K562 (cell line): ENCODE results near the gene FASTK. TPM values are rescaled to one million over a fixed set of nuclear protein-coding genes. Genes with fewer than 3 reads are reported as not detected.
A peak's percentile ranks its signal among the peaks of the same experiment; 100 is the strongest.

Experiments used
- ATAC-seq: fragments of 200-7000 bp; cut with Tn5 transposase; 3 replicates; pipeline ENCODE4 v1.9.1; 2020; ENCODE audit warnings: moderate library complexity
- BruUV-seq: library from RNA; stranded (reverse); fragments of 400-500 nt; replicated peaks from 2 replicates; lab custom pipeline; 2021; lab: Mats Ljungman, UMichigan
- CTCF ChIA-PET: fragments of 300-600 bp; formaldehyde crosslinking; extraction: SDS; loops from one replicate; lab custom pipeline; 2021; ENCODE audit warnings: low intra/inter-chr PET ratio; lab: Yijun Ruan, JAX
- POLR2A ChIA-PET: fragments of 300-600, 350-650 bp; sonication (Branson Sonifier 250); formaldehyde crosslinking; extraction: SDS; loops from one replicate; lab custom pipeline; 2021; ENCODE audit warnings: antibody characterized with exemption, inconsistent platforms; lab: Yijun Ruan, JAX
- DNase-seq, 4 experiments: peaks; one replicate each; pipeline versions ENCODE4 v3.0.0 to v3.0.0-alpha.2; 2011 to 2018; ENCODE audit warnings: low spot score in 3 of 4, mixed read lengths in 3 of 4; ENCODE audit errors: extremely low read depth in 1 of 4
- FAIRE-seq: peaks from 2 replicates; lab custom pipeline; 2011; peaks lifted over from hg19 to GRCh38; lab: Jason Lieb, UNC
- H2AFZ ChIP-seq: 2 replicates; pipeline ENCODE4 v1.6.0; 2011; ENCODE audit warnings: low read depth, low read length, control low read depth, inconsistent platforms
- H3K27ac ChIP-seq: fragments of 200-600 bp; 3 replicates; pipeline ENCODE4 v1.8.0; 2011; ENCODE audit warnings: low read depth, mild to moderate bottlenecking, control low read depth, inconsistent platforms, low read length, moderate library complexity, mixed read lengths; ENCODE audit errors: extremely low read depth
- H3K27me3 ChIP-seq, 2 experiments: fragments of 300-600 bp in 1 of 2; 2 replicates in 1 of 2; 3 replicates in 1 of 2; pipeline versions ENCODE4 v1.6.0 to v1.8.0; 2011; ENCODE audit warnings: inconsistent platforms in 2 of 2, low read length in 2 of 2, mild to moderate bottlenecking in 1 of 2, mixed read lengths in 1 of 2, moderate library complexity in 1 of 2; ENCODE audit not compliant: control insufficient read depth in 2 of 2, insufficient read depth in 2 of 2
- H3K36me3 ChIP-seq: fragments of 300-600 bp; 3 replicates; pipeline ENCODE4 v1.8.0; 2011; ENCODE audit warnings: mild to moderate bottlenecking, low read length, inconsistent platforms; ENCODE audit not compliant: control insufficient read depth, insufficient read depth
- H3K4me1 ChIP-seq, 2 experiments: fragments of 200-600 bp in 1 of 2; replicated peaks in 1 of 2; 2 replicates in 1 of 2; 3 replicates in 1 of 2; pipeline versions ENCODE4 v1.5.1 to v1.8.0; 2011; ENCODE audit warnings: inconsistent platforms in 2 of 2, low read length in 2 of 2, mild to moderate bottlenecking in 1 of 2, mixed read lengths in 1 of 2, moderate library complexity in 1 of 2; ENCODE audit not compliant: control insufficient read depth in 2 of 2, insufficient read depth in 2 of 2
- H3K4me2 ChIP-seq: 2 replicates; pipeline ENCODE4 v1.6.1; 2011; ENCODE audit warnings: low read length, control low read depth, inconsistent platforms, mixed read lengths; ENCODE audit not compliant: insufficient read depth
- H3K4me3 ChIP-seq: fragments of 200-600 bp; sonication (generic), shearing (Covaris generic); 2 replicates; pipeline ENCODE4 v1.5.1; 2016; ENCODE audit warnings: control low read depth, inconsistent platforms
- H3K79me2 ChIP-seq: fragments of 200-600 bp; 3 replicates; pipeline ENCODE4 v1.8.0; 2011; ENCODE audit warnings: low read length, inconsistent platforms; ENCODE audit not compliant: control insufficient read depth, insufficient read depth
- H3K9ac ChIP-seq, 2 experiments: 2 replicates each; pipeline versions ENCODE4 v1.6.0 to v1.6.1; 2011; ENCODE audit warnings: low read depth in 2 of 2, low read length in 2 of 2, control low read depth in 1 of 2, inconsistent platforms in 1 of 2, mild to moderate bottlenecking in 1 of 2, mixed read lengths in 1 of 2; ENCODE audit not compliant: insufficient read depth in 1 of 2
- H3K9me1 ChIP-seq: one replicate; pipeline ENCODE4 v1.6.0; 2011; ENCODE audit warnings: inconsistent platforms, mild to moderate bottlenecking, low read length, moderate library complexity; ENCODE audit not compliant: control insufficient read depth, insufficient read depth
- H3K9me3 ChIP-seq: replicated peaks from 2 replicates; pipeline ENCODE4 v1.5.1; 2011; ENCODE audit warnings: low read depth, low read length, inconsistent platforms; ENCODE audit not compliant: control insufficient read depth, insufficient read depth
- H4K20me1 ChIP-seq: replicated peaks from 2 replicates; pipeline ENCODE4 v1.6.1; 2011; ENCODE audit warnings: low read length, inconsistent platforms, mixed read lengths; ENCODE audit not compliant: control insufficient read depth, insufficient read depth
- BCOR ChIP-seq: fragments of 450-650 bp; IDR thresholded peaks from 2 replicates; pipeline ENCODE4 v1.6.1; 2016
- BHLHE40 ChIP-seq: IDR thresholded peaks from 2 replicates; pipeline ENCODE4 v1.6.1; 2011; ENCODE audit warnings: low read length, improper control_type of control experiment
- CREM ChIP-seq: IDR thresholded peaks from 2 replicates; pipeline ENCODE4 v1.6.1; 2014; ENCODE audit warnings: antibody characterized with exemption, low read depth
- CTBP1 ChIP-seq: fragments of 450-650 bp; IDR thresholded peaks from 2 replicates; pipeline ENCODE4 v1.6.1; 2016; ENCODE audit warnings: borderline replicate concordance
- E2F6 ChIP-seq, 2 experiments: IDR thresholded peaks; 2 replicates each; pipeline ENCODE4 v1.6.1; 2011; ENCODE audit warnings: borderline replicate concordance in 1 of 2, control low read depth in 1 of 2, low read depth in 1 of 2, low read length in 1 of 2, mild to moderate bottlenecking in 1 of 2, mixed read lengths in 1 of 2, moderate library complexity in 1 of 2; ENCODE audit not compliant: insufficient read depth in 1 of 2, insufficient read length in 1 of 2, poor library complexity in 1 of 2, severe bottlenecking in 1 of 2; ENCODE audit errors: extremely low read depth in 1 of 2
- HCFC1 ChIP-seq: IDR thresholded peaks from 2 replicates; pipeline ENCODE4 v1.6.1; 2012; ENCODE audit warnings: low read depth, low read length, improper control_type of control experiment
- POLR3A ChIP-seq: IDR thresholded peaks from 2 replicates; pipeline ENCODE4 v1.6.1; 2011; ENCODE audit warnings: borderline replicate concordance, mild to moderate bottlenecking, moderate library complexity; ENCODE audit not compliant: insufficient read length, insufficient read depth; ENCODE audit errors: extremely low read depth
- PPARD ChIP-seq: fragments of 250-450 bp; sonication (Bioruptor Pico); IDR thresholded peaks from 2 replicates; pipeline ENCODE4 v1.8.0; 2022; ENCODE audit warnings: inconsistent platforms, mild to moderate bottlenecking, moderate library complexity
- RAD21 ChIP-seq, 2 experiments: fragments of 250-450 bp in 1 of 2; fragments of 450-650 bp in 1 of 2; sonication (Bioruptor Pico) in 1 of 2; formaldehyde crosslinking in 1 of 2; IDR thresholded peaks in 1 of 2; conservative IDR thresholded peaks in 1 of 2; 2 replicates each; pipeline versions ENCODE4 v1.4.0 to v1.8.0; 2020 to 2022; ENCODE audit warnings: mild to moderate bottlenecking in 2 of 2, moderate library complexity in 1 of 2
- RBM39 ChIP-seq: fragments of 200-400 bp; formaldehyde crosslinking; optimal IDR thresholded peaks from 2 replicates; pipeline ENCODE3; 2018; ENCODE audit warnings: low read depth, low read length
- SIRT6 ChIP-seq: IDR thresholded peaks from one replicate; pipeline ENCODE4 v1.6.1; 2012; ENCODE audit warnings: low read depth, mild to moderate bottlenecking, control low read depth, inconsistent platforms, low read length, moderate library complexity
- USF1 ChIP-seq: sonication (generic); formaldehyde crosslinking; IDR thresholded peaks from 2 replicates; pipeline ENCODE4 v1.9.0; 2022; ENCODE audit warnings: mild to moderate bottlenecking, missing genetic modification reagents
- ZFPM2 ChIP-seq: fragments of 250-450 bp; sonication (Bioruptor Pico); IDR thresholded peaks from 2 replicates; pipeline ENCODE4 v1.5.1; 2022; ENCODE audit warnings: mild to moderate bottlenecking
- ZNF316 ChIP-seq: fragments of 450-650 bp; IDR thresholded peaks from 2 replicates; pipeline ENCODE4 v1.6.1; 2016
- WGBS: fragments of 100-300 bp; shearing (Covaris generic); methylation state at CpG from one replicate; pipeline ENCODE4 v1.1.6; 2016; ENCODE audit warnings: low coverage, mixed read lengths; ENCODE audit not compliant: insufficient coverage; ENCODE audit errors: missing lambda C conversion rate; 5-methylcytosine and 5-hydroxymethylcytosine counted together
- in situ Hi-C: fragments of 300-500 bp; cut with MboI; formaldehyde crosslinking; loops from 4 replicates; pipeline ENCODE4 v1.15.0; 2018; ENCODE audit warnings: inconsistent platforms, mixed read lengths
- intact Hi-C: fragments of 100-400 bp; cut with micrococcal nuclease; formaldehyde crosslinking; loops from 2 replicates; pipeline ENCODE4 v1.14.2; 2022
- polyA plus RNA-seq, 8 experiments: library from polyadenylated mRNA; depleted of rRNA in 4 of 8; stranded (reverse) in 5 of 8; unstranded in 3 of 8; fragments of >200 nt; fragmentation: Nextera tagmentation in 2 of 8; fragmentation: Illumina TruSeq in 1 of 8; extraction: Ambion mirVana in 2 of 8; extraction: Trizol in 1 of 8; gene quantifications; 2 replicates each; pipeline versions ENCODE4 v1.2.1 to v1.2.3, GENCODE V29; 2011 to 2014; ENCODE audit warnings: inconsistent platforms in 1 of 8, missing spikeins in 1 of 8
- total RNA-seq, 7 experiments: library from RNA; depleted of rRNA in 6 of 7; stranded (reverse); fragments of >200 nt in 6 of 7; fragmentation: Illumina TruSeq in 2 of 7; extraction: Trizol in 2 of 7; gene quantifications; 2 replicates each; pipeline versions ENCODE4 v1.2.1 to v1.2.3, GENCODE V29; 2011 to 2021; ENCODE audit warnings: low replicate concordance in 1 of 7

Gene FASTK
- total and polyA plus RNA-seq, 9 of the 15 experiments (the other 6 are each of a cell fraction or from before 2014, with no cell fraction given) = 0.51 to 150 (median 48.2) TPM

- H3K9me3 ChIP-seq = no peaks in the 10 kb centered on the region
- FAIRE-seq (peak; percentile 100), ATAC-seq (peak; percentile 100), DNase-seq (peak; percentile 95 to 97 (median 96))
- H3K79me2 ChIP-seq = peaks cover 10% of the 10 kb centered on the region; the same call in 2 of the 3 replicates
- peaks cover 14% of the 10 kb centered on the region for H4K20me1 ChIP-seq
- H3K9me1 ChIP-seq = peaks cover 5% of the 10 kb centered on the region
- BruUV-seq = no TSS peak
- H3K9ac ChIP-seq = 0 out of 4 replicates have a peak overlapping the region, but pooled peaks of 1 of the 2 experiments have one; percentile 1
- no peak overlapping the region for H3K4me2 ChIP-seq
- H3K4me3 ChIP-seq = no peak overlapping the region
- peaks cover 95% of the 10 kb centered on the region for H3K36me3 ChIP-seq
- WGBS = 38% methylated on average over 22 of the region's 24 CpGs
- no peak overlapping the region for H2AFZ ChIP-seq
- H3K27ac ChIP-seq = no peak overlapping the region
- peaks cover 0 to 47% of the 10 kb centered on the region in 2 experiments; a peak in 1 of 5 replicates for H3K4me1 ChIP-seq
- ChIA-PET POLR2A (interaction anchor here (0.9 to 1.2 kb wide), 5 partner anchors 8 to 120 kb away, joined by 3 to 7 read pairs (median 4); no protein-coding TSS in a partner anchor), CTCF (interaction anchor here (0.6 to 4.4 kb wide), 9 partner anchors 10 to 325 kb away, joined by 3 to 74 read pairs (median 6); partner anchors contain the start of gene GBX1)
- intact Hi-C loops = loop anchor here (1.0 to 2.0 kb wide), 3 partner anchors 48 to 179 kb away; no protein-coding TSS in a partner anchor
- in situ Hi-C loops = no loop called here
- no peaks in the 10 kb centered on the region; a peak in 1 of 5 replicates for H3K27me3 ChIP-seq
- TF ChIP-seq CTBP1 (peak; percentile 57; the same call in 1 of the 2 replicates), PPARD (CRISPR knock-in tag) (no peak), BCOR (peak; percentile 8; the same call in 1 of the 2 replicates), USF1 (CRISPR knock-in tag) (peak; percentile 22; the same call in 1 of the 2 replicates), RAD21 (CRISPR knock-in tag; conservative IDR thresholded peaks at IDR 0.05 in 1 of 2, IDR thresholded peaks at IDR 0.05 in 1 of 2) (peak; percentile 86 to 94), E2F6 (IDR thresholded peaks at IDR 0.05; ENCODE audit: borderline replicate concordance in 1 of 2, extremely low read depth in 1 of 2, insufficient read depth in 1 of 2, insufficient read length in 1 of 2, low read depth in 1 of 2, low read length in 1 of 2, poor library complexity in 1 of 2, severe bottlenecking in 1 of 2) (peak in 1 of 2 experiments; percentile 33), ZNF316 (no peak), SIRT6 (no peak), CREM (peak; percentile 75), BHLHE40 (peak; percentile 63; the same call in 1 of the 2 replicates), POLR3A (no peak), ZFPM2 (CRISPR knock-in tag) (no peak), RBM39 (peak; percentile 84), HCFC1 (peak; percentile 48)
These were observed 43.3 kb upstream of the FASTK start for GRCh38 chr7:151123822-151124464.
